Smooth muscle cell of the pulmonary artery (primary cell): Measurements from ENCODE around the gene P2RX7. TPM values are rescaled to one million over a fixed set of nuclear protein-coding genes. Genes with fewer than 3 reads are reported as not detected.

Source experiments
- total RNA-seq: library from RNA; depleted of rRNA; stranded (reverse); fragments of >200 nt; gene quantifications from 2 replicates; pipeline ENCODE4 v1.2.3, GENCODE V29; 2014

The P2RX7 gene
- 0.46 and 1.3 TPM in 2 replicates for total RNA-seq

DNA sequence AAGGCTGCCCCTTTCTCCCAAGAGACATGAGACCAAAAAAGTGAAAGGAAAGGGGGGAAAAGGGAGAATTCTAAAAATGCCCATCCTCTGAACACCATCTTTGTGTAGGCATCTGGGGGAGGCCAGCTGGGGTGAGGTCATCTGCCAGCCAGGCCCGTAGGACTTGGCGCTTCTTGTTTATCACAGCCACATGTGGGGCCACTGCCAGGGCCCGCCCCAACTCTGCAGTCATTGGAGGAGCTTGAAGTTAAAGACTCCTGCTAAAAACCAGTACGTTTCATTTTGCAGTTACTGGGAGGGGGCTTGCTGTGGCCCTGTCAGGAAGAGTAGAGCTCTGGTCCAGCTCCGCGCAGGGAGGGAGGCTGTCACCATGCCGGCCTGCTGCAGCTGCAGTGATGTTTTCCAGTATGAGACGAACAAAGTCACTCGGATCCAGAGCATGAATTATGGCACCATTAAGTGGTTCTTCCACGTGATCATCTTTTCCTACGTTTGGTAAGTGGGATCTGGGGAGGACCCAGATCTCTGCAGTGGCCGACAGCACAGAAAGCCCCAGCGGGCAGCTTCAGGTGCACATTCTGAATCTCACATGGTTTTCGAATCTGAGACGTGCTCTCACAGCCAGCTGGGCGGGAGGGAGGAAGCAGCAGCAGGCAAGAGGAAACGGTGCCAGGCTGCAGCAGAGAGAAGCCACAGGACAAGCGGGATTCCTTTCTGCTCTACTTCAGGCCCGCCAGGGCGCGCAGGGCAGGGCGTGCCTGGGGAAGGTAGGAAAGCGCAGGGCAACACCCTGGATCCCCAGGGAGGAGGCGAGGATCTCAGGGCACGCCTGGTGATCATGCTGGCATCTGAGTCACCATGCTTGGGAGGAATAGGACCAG, at the start of gene P2RX7:
TSS of gene P2RX7 (plus strand) at position 276 of the 881 bp plus-strand sequence. CDS start at position 371, 95 bp downstream.

GRCh38 chr12:121209624-121210572, 77.2 kb downstream of the P2RX7 start, which contains the start of gene P2RX4:
P2RX4 (plus strand) TSS chr12:121210129; CDS start chr12:121210165, 36 bp downstream.

Other genes with a start within 250 kb of the P2RX7 start
- 9.4 and 9.5 TPM in 2 replicates for gene SPPL3, start 228.5 kb upstream of the P2RX7 start, total RNA-seq
- gene HNF1A, start 154.3 kb upstream of the P2RX7 start, total RNA-seq: 0.07 TPM in 1 of 2 replicates, not detected in the other
- gene C12orf43, start 116.4 kb upstream of the P2RX7 start, total RNA-seq: 13.7 and 14.0 TPM in 2 replicates
- gene OASL, start 93.6 kb upstream of the P2RX7 start, total RNA-seq: 0.03 and 0.26 TPM in 2 replicates
- gene P2RX4, start 77.3 kb downstream of the P2RX7 start, total RNA-seq: 18.9 and 27.9 TPM in 2 replicates
- gene CAMKK2, start 163.8 kb downstream of the P2RX7 start, total RNA-seq: 34.3 and 36.0 TPM in 2 replicates
- gene ANAPC5, start 219.5 kb downstream of the P2RX7 start, total RNA-seq: 133 and 149 TPM in 2 replicates